Stimulated activated CD4-positive, alpha-beta T cell treated with anti-CD3 and anti-CD28 coated beads, Interleukin-15, amount 100 ng/mL, for 48 hours (primary cell): ENCODE measurements around the gene SELENOI.
"Not testable (repeated sequence)": the region's sequence is repeated elsewhere in the genome, so short reads cannot be mapped to it uniquely, and the experiment has no call there.

Experiments
- DNase-seq, 2 donors: peaks; one replicate each; pipeline ENCODE4 v3.0.0-alpha.2; 2020; ENCODE audit warnings: low read depth in 2 of 2

The SELENOI gene

GRCh38 chr2:26356771-26357170 is 10.8 kb downstream of the SELENOI start:
- DNase-seq = no peak

DNA sequence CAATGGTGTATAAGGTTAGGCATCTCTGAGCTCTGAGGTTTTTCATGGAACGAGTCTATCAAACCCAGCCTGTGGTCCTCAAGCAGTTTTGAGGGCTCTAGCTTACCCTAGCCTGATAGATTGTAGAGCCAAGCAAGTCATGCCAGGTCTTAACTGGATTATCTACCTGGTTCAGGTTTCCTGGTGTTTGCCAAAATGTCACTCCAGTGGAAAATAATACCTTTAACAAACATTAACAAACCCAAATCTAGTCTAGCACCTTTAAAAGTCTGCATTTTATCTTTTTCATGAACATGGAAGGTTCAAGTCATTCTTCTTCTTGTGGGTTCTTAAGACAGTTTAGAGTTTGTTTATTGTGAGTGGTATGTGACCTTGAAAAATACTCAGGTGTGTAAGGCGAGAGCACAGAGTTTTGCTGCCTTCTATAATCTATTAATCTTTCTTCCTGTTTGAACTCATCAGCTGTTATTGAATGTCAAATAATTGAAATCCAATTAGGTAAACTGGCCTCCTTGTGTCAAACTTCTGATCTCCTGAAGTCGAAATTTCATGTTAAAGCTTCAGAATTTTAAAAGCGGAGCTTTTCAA is 14.0 kb downstream of the SELENOI start:
- DNase-seq = no peak

DNA sequence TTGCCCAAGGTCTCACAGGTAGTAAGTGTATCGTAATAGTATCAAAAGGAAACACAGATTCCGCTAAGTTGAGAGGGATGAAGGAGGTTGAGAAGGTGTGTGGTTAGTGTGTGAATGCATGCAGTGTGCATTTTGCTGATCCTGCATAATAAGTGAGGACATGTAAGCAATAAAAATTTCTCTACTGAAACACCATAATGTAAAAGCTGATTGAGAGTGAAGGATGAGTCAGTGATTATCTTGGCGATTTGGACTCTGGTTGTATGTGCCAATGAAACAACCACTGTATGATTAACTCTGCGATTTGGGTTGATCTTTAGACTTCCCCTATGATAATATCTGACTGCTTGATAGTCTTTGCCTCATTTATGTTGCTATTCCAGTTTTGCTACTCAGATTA is 17.4 kb downstream of the SELENOI start:
- DNase-seq = no peak

DNA sequence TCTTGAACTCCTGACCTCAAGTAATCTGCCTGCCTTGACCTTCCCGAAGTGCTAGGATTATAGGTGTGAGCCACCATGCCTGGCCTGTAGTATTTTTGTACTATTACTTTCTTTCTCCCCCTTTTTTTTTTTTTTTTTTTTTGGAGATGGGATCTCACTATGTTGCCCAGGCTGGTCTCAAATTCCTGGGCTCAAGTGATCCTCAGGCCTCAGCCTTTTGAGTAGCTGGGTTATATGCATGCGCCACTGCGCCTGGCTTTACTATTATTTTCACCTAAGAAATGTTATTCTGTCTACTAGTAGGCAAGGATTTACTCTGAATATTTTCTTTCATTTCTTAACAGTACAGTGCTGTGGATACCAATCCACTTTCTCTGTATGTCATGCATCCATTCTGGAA is 18.0 kb downstream of the SELENOI start:
- no peak for DNase-seq

- DNase-seq = no peak
These were observed 18.7 kb downstream of the SELENOI start for GRCh38 chr2:26364669-26365068.

GRCh38 chr2:26366957-26367356 is 21.0 kb downstream of the SELENOI start:
- DNase-seq = no peak

DNA sequence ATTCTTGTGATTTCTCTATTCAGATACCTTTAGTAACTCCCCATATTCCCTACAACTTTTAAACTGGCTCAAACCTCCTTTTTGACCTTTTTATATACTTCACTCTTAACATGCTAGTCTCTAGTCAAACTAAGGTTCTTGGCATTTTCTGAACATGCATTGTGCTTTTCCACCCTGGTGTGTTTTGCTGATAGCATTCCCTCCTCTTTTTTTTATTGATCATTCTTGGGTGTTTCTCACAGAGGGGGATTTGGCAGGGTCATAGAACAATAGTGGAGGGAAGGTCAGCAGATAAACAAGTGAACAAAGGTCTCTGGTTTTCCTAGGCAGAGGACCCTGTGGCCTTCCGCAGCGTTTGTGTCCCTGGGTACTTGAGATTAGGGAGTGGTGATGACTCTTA is 23.7 kb downstream of the SELENOI start:
- DNase-seq = not testable (repeated sequence)

DNA sequence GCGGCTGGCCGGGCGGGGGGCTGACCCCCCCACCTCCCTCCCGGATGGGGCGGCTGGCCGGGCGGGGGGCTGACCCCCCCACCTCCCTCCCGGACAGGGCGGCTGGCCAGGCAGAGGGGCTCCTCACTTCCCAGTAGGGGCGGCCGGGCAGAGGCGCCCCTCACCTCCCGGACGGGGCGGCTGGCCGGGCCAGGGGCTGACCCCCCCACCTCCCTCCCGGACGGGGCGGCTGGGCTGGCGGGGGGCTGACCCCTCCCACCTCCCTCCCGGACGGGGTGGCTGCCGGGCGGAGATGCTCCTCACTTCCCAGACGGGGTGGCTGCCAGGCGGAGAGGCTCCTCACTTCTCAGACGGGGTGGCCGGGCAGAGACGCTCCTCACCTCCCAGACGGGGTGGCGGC is 25.0 kb downstream of the SELENOI start:
- not testable (repeated sequence) for DNase-seq

- no peak for DNase-seq
These were observed 30.9 kb downstream of the SELENOI start for GRCh38 chr2:26376799-26377198.

DNA sequence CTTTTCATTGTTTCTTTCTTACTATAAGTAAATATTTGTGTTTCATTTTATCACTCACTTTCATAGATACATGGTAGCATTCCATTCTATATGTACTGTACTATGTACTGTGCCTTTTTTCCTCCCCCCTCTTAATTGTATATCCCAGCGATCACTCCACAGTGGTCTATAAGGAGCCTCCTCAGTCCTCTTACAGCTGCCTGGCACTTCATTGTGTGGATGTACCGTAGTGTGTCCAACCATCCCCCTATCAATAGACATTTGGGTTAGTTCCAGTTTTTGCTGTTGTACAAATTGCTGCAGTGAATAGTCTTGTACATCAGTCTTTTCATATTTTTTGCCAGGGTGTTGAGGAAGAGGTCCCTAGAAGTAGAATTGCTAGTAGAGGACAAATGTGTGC is 34.3 kb downstream of the SELENOI start:
- DNase-seq = no peak

DNA sequence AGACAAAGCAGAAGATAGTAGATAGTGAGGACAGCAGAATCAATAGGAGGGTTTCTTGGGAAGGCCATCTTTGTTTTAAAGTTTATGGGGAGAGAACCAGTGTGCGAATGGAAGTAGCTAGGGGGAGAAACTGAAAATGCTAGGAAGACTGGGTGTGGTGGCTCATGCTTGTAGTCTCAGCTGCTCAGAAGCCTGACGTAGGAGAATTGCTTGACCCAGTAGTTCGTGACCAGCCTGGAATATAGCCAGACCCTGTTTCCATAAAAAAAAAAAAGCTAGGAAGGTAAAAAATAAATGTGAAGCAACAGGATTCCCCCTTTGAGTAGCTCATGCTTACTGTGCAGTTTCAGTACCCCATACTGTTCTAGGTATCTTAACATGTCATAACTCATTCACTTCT is 36.6 kb downstream of the SELENOI start:
- no peak for DNase-seq

GRCh38 chr2:26384183-26384582 is 38.2 kb downstream of the SELENOI start:
- DNase-seq = no peak

- DNase-seq = no peak
These were observed 38.7 kb downstream of the SELENOI start for GRCh38 chr2:26384597-26384996.

GRCh38 chr2:26387189-26387588 is 41.2 kb downstream of the SELENOI start:
- DNase-seq = no peak

- no peak for DNase-seq
These were observed 48.8 kb downstream of the SELENOI start for GRCh38 chr2:26394694-26395093.

GRCh38 chr2:26395394-26395793 is 49.5 kb downstream of the SELENOI start:
- no peak for DNase-seq

DNA sequence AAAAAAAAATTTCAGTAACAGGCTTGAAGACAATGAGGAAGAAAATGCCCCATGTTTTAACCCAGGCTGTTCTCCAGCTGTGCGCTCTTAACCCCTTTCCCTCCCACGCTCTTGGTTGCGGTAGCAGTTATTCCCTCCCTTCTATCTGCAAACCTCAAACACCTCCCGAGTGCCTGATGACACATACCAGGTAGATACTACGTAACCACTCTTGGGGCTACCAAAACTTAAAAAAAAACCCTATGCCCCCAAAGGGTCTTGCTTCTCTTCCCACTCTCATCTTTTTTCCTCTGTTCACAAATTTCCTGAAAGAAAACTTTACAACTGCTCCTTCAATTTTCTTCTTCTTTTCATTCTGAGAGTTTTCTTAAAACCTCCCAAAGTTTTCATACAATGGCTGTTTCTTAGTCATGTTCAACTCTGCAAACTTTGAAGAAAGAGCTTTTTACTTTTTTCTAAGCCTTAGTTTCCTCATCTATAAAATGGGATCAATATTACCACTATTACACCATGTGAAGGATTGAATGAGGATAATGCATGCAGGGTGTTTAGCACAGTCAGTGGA is 50.9 kb downstream of the SELENOI start:
- peak; percentile 20 to 44 for DNase-seq

GRCh38 chr2:26399771-26400376 is 53.9 kb downstream of the SELENOI start:
- no peak for DNase-seq

GRCh38 chr2:26400723-26401122 is 54.8 kb downstream of the SELENOI start:
- DNase-seq = no peak

DNA sequence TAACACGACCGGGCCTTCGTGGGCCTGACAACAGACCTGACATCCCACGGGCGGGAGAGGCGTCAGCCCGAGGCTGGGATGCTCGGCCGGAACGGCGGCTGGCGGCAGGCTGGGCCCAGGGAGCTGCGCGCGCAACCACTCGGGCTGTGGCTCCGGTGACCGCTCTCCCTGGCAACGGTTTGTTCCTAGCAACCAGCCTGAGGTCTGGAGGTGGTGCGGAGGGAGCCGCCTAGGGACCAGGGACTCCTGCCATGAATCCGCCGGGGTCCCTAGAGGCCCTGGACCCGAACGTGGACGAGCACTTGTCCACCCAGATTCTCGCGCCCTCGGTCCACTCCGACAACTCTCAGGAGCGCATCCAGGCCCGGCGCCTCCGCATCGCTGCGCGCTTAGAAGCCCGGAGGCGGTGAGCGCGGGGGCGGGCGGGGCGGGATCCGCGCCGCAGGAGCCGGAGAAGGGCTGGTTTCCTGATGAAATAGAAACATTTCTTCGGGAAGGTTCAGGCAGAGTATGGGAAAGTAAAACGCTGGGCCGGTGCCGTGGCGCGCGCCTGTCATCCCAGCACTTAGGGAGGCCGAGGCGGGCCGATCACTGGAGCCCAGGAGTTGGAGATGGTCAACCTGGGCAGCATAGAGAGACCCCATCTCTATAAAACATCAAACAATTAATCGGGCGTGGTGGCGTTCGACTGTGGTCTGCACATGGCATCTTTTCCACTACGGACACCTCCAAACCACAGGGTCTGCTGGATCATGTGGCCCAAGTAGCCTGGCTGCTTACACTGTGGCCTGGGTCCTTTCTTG is 56.0 kb downstream of the SELENOI start, which contains the start of gene DRC1:
Gene DRC1, plus strand, starts transcription at position 182 of the 803 bp plus-strand sequence. Its CDS starts 70 bp downstream, at position 252.
- DNase-seq = peak in 1 of 2 donors; percentile 6

DNA sequence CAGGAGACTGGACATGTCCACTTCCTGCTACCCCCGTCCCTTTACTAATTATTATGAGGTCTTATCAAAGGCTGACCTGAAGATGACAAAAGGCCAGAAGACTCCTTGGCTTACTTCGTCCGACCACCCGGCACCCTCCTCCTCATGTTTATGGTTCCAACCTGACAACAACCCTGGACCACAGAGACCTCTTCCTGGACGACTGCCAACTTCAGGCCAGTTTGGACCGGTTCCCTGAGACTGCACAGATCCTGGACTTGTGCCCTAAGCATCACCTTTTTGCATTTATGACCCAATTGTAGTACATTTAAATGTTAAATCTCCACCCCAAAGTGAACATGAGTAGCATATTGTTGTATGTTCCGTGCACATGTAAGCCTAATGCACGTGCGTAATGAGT is 61.6 kb downstream of the SELENOI start:
- DNase-seq = no peak

- no peak for DNase-seq
These were observed 63.8 kb downstream of the SELENOI start for GRCh38 chr2:26409785-26410184.
